NOMO-1 (cell line): ENCODE data around the gene SH2D6.
A peak's percentile ranks its signal among the peaks of the same experiment; 100 is the strongest.
"Not testable (repeated sequence)": the region's sequence is repeated elsewhere in the genome, so short reads cannot be mapped to it uniquely, and the experiment has no call there.

Experiments
- DNase-seq, 2 experiments: peaks; one replicate each; lab custom pipeline; 2025; ENCODE audit not compliant: unreplicated experiment in 2 of 2; lab: John Stamatoyannopoulos, UW

The SH2D6 gene

GRCh38 chr2:85397925-85398331, 20.6 kb upstream of the SH2D6 start:
- DNase-seq, result no peak

- DNase-seq, result no peak
Observed at GRCh38 chr2:85398426-85399182, 19.9 kb upstream of the SH2D6 start.

GRCh38 chr2:85399183-85399455, 19.4 kb upstream of the SH2D6 start:
- DNase-seq, result no peak

GRCh38 chr2:85400023-85400422, 18.5 kb upstream of the SH2D6 start:
- DNase-seq, result no peak

GRCh38 chr2:85400541-85401463, 17.7 kb upstream of the SH2D6 start:
- DNase-seq, result no peak

GRCh38 chr2:85401464-85401805, 17.1 kb upstream of the SH2D6 start:
- no peak for DNase-seq

GRCh38 chr2:85401844-85402243, 16.7 kb upstream of the SH2D6 start:
- peak; percentile 70 to 76 for DNase-seq

GRCh38 chr2:85405201-85406059, 13.1 kb upstream of the SH2D6 start:
- peak; percentile 92 to 96 for DNase-seq

- DNase-seq, result peak; percentile 82 to 84
Observed at GRCh38 chr2:85409845-85410583, 8.5 kb upstream of the SH2D6 start, which contains the start of gene CAPG. CAPG (minus strand) TSS chr2:85410366; CDS start chr2:85402145, 8,221 bp downstream.

- peak; percentile 50 to 56 for DNase-seq
Observed at GRCh38 chr2:85410584-85411404, 7.7 kb upstream of the SH2D6 start.

GRCh38 chr2:85411405-85411748, 7.1 kb upstream of the SH2D6 start:
- no peak for DNase-seq

GRCh38 chr2:85413592-85414420, 4.7 kb upstream of the SH2D6 start:
- peak; percentile 29 to 44 for DNase-seq

GRCh38 chr2:85414421-85414759, 4.1 kb upstream of the SH2D6 start:
- not testable (repeated sequence) for DNase-seq

GRCh38 chr2:85414761-85415553, 3.6 kb upstream of the SH2D6 start:
- no peak for DNase-seq

- DNase-seq, result no peak
Observed at GRCh38 chr2:85415980-85416650, 2.4 kb upstream of the SH2D6 start.

GRCh38 chr2:85419009-85419675, 628 bp downstream of the SH2D6 start:
- DNase-seq, result no peak
